HL-60/S4 (cell line): ENCODE data around the gene DPH1.
"Not testable (repeated sequence)": the region's sequence is repeated elsewhere in the genome, so short reads cannot be mapped to it uniquely, and the experiment has no call there.

ENCODE experiments used
- in situ Hi-C: fragments of 300-500 bp; cut with MboI; formaldehyde crosslinking; loops from 2 replicates; pipeline ENCODE4 v1.14.3; 2022; ENCODE audit warnings: low sequenced_read_pairs

Gene DPH1

DNA sequence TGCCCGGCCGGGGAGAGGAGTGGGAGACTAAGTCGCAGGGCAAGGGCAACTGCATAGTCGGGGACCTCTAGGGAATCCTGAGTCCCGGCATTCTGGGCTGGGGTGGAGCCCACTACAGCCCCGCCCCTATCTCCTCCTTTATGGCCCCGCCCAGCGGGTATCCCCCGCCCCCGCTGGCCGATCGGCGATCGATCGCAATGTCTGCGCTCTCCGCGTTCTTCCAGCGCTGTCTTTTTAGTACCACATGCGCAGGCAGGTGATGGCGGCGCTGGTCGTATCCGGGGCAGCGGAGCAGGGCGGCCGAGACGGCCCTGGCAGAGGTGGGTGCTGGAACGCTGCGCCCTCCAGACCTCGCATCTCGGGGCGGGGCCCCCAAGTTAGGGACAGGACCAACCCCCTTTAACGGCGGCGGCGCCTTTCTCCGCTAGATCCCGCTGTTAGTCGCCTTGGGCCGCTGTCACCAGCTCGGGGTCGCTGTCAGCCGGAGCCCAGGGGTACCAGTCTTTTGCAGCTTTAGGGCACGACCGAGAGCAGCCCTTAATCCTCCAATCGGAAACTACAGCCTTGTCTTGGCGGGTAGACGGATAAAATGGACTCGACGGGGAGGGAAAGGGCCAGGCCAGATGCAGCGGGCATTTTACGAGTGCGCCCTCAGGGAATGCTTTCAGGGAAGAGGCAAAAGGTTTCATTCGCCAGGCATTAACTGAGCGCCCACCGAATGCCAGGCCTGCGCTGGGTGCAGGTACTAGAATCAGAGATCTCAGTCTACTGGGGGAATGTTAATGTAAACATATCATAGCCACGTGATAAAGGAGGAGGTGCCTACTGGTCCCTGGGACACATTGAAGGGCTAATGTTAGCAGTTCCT lies at the start of gene DPH1:
TSS of gene DPH1 (plus strand) at position 243 of the 868 bp plus-strand sequence. CDS start at position 260, 17 bp downstream.
- in situ Hi-C loops: loop anchor here (10.0 to 25.0 kb wide), 2 partner anchors 145 to 318 kb away; partner anchors contain the start of genes TLCD2 and WDR81

DNA sequence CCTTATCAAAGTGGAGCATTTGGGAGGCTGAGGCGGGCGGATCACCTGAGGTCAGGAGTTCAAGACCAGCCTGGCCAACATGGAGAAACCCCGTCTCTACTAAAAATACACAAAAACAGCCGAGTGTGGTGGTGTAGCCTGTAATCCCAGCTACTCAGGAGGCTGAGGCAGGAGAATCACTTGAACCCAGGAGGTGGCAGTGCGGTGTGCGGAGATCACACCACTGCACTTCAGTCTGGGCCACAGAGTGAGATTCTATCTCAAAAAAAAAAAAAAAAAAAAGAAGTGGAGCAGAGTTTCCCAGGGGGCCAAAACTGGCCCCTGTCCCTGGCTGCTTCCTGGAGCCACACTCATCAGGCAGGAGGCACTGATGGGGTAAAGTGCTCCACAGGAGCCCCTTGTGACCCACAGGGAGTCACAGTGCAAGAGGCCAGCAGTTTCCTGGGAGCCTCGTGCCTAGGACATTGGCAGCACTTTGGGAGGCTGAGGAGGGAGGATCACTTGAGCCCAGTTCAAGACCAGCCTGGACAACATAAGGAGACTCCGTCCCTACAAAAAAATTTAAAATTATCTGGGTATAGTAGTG lies 49.2 kb upstream of the DPH1 start:
- in situ Hi-C loops: no loop called here

GRCh38 chr17:1982793-1983366 lies 47.1 kb upstream of the DPH1 start:
- in situ Hi-C loops: not testable (repeated sequence)

DNA sequence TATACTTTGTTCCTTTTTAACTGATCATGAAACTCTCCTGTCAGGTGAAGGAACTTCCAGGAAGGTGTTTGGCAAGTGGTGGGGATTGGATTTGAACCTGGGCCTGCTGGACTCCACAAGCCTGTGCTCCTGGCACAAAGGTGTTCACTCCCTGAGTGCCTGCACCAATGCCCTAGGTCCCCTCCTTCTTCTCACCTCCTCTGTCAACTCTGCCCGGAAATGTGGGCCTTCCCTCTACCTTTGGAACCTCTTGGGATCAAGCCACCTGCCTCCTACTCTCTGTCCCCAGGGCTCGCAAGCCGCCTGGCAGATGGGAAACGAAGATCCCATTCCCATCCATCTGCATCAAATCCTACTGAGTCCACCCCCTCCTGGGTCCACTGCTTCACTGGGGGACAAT lies 44.9 kb upstream of the DPH1 start:
- in situ Hi-C loops: no loop called here

GRCh38 chr17:1985686-1986085 lies 44.3 kb upstream of the DPH1 start:
- in situ Hi-C loops: no loop called here

GRCh38 chr17:1986783-1987451 lies 43.0 kb upstream of the DPH1 start:
- in situ Hi-C loops: no loop called here

DNA sequence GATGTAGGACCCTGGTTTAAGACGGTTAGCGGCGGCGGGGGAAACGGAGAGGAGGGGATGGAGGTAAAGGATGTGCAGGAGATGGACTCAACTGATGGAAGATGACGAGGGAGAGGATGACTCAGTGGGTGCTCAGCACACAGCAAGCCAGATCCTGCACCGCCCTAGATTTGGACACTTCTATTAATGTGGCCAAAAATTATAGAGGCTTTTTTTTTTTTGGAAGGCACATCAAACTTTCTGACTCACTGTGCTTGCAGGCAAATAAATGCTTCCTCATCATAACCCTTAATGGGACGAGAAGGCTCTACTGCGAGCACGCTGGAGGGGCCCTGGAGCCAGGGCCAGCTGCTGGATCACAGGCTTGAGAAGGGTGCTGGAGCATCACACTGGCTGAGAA lies 40.8 kb upstream of the DPH1 start:
- in situ Hi-C loops: no loop called here

GRCh38 chr17:1992541-1992940 lies 37.4 kb upstream of the DPH1 start:
- in situ Hi-C loops: no loop called here

DNA sequence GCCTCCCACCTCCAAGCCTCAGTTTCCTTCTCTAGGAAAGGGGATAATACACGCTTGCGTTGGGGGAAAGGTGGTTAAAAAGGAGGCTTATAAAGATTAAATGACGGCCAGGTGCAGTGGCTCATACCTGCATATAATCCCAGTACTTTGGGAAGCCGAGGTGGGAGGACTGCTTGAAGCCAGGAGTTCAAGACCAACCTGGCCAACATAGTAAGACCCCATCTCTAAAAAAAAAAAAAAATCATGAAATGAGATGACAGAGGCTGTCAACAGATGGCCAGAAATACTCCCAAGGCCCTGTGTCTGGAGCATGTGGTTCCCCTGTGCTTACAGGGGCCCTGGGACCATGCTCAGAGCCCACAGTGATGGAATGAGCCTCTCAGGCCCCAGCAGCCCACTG lies 35.2 kb upstream of the DPH1 start:
- in situ Hi-C loops: no loop called here

DNA sequence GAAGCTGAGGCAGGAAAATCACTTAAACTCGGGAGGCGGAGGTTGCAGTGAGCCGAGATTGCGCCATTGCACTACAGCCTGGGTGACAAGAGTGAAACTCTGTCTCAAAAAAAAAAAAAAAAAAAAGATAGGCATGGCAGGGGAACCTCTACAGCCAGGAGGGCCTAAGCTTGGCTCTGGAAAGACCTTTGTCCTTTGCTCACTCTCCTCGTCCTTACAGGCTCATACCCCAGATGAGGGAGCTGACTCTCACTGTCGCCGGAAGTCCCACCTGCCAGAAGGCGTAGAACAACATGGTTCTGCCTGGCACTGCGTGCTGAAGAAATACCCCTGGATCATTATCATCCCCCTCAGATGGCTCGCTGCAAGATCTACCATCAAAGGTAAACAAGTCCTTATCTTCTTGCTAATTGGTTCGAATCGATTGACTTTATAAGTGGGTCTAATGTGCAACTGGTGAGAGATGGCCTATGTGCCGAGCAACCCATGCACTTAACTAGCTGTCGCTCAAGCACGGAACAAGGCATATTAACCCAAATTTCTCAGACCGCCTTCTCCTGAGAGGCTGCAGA lies 34.5 kb upstream of the DPH1 start:
- in situ Hi-C loops: no loop called here

GRCh38 chr17:1995907-1996799 lies 33.8 kb upstream of the DPH1 start:
- in situ Hi-C loops: no loop called here

GRCh38 chr17:1996800-1997288 lies 33.1 kb upstream of the DPH1 start:
- in situ Hi-C loops: no loop called here

DNA sequence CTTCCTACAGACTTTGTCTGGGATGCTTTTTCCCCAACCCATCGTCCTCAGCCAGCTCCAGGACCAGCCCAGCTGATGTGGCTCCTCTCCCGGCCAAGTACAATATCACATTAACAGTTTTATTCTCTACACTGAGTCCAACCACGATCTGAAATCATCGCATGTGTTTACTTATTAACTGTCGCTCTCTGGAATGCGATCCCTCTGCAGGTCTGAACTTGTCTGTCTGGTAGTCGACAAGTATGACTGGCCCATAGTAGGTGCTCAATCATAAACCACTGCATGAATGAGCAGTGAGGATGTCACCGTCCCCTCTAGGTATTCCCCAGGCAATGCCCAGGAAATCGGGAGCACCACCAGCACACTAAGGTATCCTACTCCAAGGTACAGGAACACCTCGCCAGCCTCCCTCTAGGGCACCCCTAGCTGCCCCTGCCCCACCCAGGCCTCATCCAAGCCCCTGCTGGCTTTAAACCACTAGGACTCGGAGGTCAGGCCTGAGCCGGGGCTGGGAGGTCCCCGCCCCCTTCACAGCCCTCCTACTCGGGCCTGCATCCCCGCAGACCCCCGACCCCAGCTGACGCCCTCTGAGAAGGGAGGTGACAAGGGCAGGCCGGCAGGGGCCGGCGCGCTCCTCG lies 32.5 kb upstream of the DPH1 start:
- in situ Hi-C loops: no loop called here

DNA sequence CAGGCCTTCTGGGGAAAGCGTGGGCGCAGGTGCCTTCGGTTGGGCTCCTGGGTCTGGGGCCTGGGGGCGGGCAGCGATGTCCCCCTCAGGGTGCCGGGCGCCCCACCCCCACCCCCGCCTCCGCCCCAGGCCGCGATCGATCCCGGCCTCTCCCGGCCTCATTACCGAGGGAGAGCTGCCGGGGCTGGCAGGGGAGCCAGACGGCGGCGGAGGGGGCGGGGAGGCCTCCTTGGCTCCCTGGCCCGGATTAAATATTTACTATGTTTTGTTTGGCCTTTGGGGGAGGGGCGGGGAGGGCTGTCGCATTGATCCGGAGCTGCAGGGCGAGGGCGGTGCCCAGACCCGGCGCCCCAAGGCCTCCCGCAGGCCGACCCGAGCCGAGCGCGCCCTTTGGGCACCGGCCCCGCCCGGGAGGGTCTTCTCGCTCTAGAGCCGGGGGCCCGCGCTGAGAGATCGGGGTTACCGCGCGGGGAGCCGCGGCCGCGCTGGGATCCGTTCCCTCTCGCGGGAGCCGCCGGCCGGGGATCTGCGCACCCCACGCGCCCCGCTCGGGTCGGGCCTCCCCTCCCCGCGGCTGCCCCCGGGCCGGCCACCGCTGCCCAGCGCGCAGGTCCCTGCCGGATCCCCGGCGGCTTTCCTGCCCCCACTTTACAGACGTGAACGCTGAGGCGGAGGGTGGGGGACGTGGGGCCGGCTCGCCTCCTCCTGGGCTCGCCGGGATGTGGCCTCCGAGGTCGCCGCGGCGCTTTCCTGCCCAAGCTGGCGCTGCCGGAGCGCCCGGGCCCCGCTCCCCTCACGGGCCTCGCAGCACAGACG lies 31.8 kb upstream of the DPH1 start:
- in situ Hi-C loops: no loop called here

GRCh38 chr17:1999557-2000251 lies 30.2 kb upstream of the DPH1 start:
- in situ Hi-C loops: no loop called here

DNA sequence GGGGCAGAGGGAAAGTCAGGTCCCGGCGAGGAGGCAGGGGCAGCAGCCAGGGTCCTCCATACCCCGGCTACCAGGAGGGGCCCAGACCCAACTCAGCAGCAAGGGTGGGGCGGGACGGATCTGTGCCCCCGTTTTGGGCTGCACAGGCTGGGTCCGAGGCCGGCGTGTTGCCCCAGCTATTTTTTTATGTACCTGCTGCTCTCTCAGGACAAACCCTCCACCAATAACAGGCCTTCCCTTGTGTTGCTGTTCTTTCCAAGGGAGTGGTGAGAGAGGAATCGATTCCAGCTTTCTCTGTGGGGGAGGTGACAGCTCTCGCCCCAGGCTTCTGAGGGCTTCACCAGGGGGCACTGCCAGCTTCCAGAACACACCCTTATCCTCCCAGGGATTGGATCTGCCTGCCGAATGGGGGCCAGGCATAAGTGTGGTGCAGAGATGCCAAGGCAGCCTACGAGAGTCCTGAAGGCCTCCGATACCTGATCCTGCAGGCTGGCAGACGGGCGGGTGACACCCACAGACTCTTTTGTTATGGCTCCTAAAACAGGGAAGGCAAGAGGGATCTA lies 27.1 kb upstream of the DPH1 start:
- in situ Hi-C loops: no loop called here

GRCh38 chr17:2003525-2003924 lies 26.4 kb upstream of the DPH1 start:
- in situ Hi-C loops: no loop called here
